ENCODE data around the gene CCDC137.

The CCDC137 gene

DNA sequence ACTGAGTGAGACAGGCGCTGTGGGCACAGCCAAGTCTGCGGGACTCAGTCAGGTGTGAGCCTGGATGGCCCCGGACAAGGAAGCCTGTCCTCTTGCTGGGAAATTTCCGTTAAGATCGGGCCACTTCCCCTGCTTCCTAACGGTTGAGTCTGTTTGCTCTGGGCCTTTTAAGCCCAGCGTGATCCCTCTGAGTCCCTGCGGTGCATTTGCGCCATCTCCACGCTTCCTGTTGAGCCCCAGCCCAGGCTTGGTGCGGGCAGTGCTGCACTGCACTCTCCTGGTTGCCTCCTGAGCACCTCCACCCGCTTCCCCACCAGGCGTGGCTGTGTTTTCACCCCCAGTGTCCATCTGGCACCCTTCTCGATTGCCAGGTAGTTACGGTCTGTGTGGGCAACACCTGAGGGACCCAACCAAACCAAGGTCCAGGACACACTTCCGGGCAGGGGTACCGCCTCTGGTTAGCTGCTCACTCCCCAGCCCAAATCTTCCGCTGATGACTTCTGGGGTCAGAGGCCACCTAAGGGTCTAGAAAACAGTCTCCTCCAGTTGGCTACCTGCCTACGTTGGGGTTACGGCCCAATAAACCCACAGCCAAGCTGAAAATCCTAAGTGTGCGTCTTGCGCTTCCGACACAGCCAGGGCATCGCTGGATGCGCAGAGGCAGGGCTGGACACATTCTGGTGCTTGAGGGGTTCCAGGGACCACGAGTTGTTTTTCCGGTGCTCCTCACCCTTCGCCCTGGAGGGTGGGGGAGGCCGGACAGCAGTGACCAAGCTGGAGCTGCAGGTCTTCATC lies 44.2 kb downstream of the CCDC137 start:
- Histone ChIP-seq H3K4me1 (ENCODE audit: control insufficient read depth, insufficient read depth, low read length) (peaks cover 9% of the 10 kb centered on the region; the same call in 1 of the 2 replicates), H3K36me3 (ENCODE audit: control insufficient read depth, insufficient read depth, low read length) (peaks cover 32% of the 10 kb centered on the region), H3K4me3 (ENCODE audit: low read length) (peak overlapping the region; percentile 25; the same call in 1 of the 2 replicates), H3K27me3 (ENCODE audit: control insufficient read depth, insufficient read depth, low read length) (no peaks in the 10 kb centered on the region), H3K27ac (ENCODE audit: low read length) (no peak overlapping the region), H3K9me3 (ENCODE audit: control insufficient read depth, insufficient read depth, low read length) (no peaks in the 10 kb centered on the region)
- WGBS (ENCODE audit: insufficient coverage, insufficient read length) = no CpG with 5 or more reads among the region's 29 CpGs
- DNase-seq (ENCODE audit: low read depth, low spot score) = no peak

DNA sequence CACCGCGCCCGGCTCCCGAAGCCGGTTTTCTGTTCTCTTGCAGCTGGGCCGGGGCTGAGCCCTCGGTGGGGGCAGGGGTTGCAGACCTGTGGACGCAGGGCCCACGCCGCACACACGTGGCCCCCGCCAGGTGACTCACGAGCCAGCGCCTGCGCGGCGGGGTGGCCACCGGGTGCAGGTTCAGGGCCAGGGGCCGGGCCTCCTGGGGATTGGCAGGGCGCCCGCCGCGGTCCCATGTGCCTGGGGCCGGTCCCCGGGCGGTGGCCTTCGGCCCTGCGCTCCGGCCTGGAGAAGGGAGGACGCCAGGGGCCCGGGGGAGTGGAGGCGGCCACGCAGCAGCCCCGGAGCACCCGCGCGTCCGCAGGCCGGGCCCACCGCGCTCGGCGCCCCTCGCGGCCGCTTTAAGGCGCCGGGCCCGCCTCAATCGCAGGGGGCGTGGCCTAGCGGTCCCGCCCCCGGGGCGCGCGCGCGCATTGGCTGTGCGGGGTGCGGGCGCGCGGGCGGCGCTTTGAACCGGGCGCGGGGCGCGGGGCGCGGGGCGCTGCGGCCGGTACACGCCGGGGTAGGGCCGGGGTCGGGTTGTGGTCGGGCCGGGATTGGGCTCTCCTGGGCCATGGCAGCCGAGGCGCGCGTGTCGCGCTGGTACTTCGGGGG lies 45.4 kb downstream of the CCDC137 start, which contains the start of gene SLC25A10:
Gene SLC25A10 (plus strand): TSS at position 471 of the 654 bp plus-strand sequence. CDS start 143 bp downstream, at position 614.
- H3K27me3 ChIP-seq (ENCODE audit: control insufficient read depth, insufficient read depth, low read length) = no peaks in the 10 kb centered on the region
- WGBS (ENCODE audit: insufficient coverage, insufficient read length) = no CpG with 5 or more reads among the region's 89 CpGs
- H3K9me3 ChIP-seq (ENCODE audit: control insufficient read depth, insufficient read depth, low read length) = no peaks in the 10 kb centered on the region
- peak within 1 kb of the TSS; percentile 89 for H3K4me3 ChIP-seq (ENCODE audit: low read length)
- no peak for DNase-seq (ENCODE audit: low read depth, low spot score)
- no peak within 1 kb of the TSS for H3K27ac ChIP-seq (ENCODE audit: low read length)
- H3K36me3 ChIP-seq (ENCODE audit: control insufficient read depth, insufficient read depth, low read length) = peaks cover 33% of the 10 kb centered on the region
- peaks cover 9% of the 10 kb centered on the region; the same call in 1 of the 2 replicates for H3K4me1 ChIP-seq (ENCODE audit: control insufficient read depth, insufficient read depth, low read length)

DNA sequence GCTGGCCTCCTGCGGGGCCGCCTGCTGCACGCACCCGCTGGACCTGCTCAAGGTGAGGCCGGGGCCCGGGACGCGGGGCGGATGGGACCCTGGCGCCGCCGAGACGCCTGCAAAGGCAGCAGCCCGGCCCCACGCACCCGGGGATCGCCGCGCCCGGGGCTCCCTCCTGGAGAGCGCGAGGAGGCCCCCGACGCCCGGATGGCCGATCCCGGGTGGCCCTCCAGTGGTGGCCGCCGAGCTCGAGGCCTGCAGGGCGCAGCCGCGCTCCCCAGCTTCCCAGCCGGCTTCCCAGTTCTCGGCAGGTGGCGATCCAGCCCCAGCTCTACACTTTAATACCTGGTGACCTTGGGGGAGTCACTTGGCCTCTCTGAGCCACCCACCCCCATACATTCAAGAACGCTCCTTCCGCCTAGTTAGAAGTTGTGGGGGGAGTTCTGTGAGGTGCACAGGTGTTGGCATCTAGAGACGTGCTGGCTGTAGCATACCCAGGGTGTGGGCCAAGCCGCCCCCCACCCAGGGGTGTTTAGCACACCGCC lies 46.0 kb downstream of the CCDC137 start:
- Histone ChIP-seq H3K27ac (ENCODE audit: low read length) (no peak overlapping the region), H3K4me1 (ENCODE audit: control insufficient read depth, insufficient read depth, low read length) (peaks cover 9% of the 10 kb centered on the region; the same call in 1 of the 2 replicates), H3K9me3 (ENCODE audit: control insufficient read depth, insufficient read depth, low read length) (no peaks in the 10 kb centered on the region), H3K27me3 (ENCODE audit: control insufficient read depth, insufficient read depth, low read length) (no peaks in the 10 kb centered on the region), H3K4me3 (ENCODE audit: low read length) (peak overlapping the region; percentile 89), H3K36me3 (ENCODE audit: control insufficient read depth, insufficient read depth, low read length) (peaks cover 28% of the 10 kb centered on the region)
- DNase-seq (ENCODE audit: low read depth, low spot score) = no peak
- no CpG with 5 or more reads among the region's 41 CpGs for WGBS (ENCODE audit: insufficient coverage, insufficient read length)

DNA sequence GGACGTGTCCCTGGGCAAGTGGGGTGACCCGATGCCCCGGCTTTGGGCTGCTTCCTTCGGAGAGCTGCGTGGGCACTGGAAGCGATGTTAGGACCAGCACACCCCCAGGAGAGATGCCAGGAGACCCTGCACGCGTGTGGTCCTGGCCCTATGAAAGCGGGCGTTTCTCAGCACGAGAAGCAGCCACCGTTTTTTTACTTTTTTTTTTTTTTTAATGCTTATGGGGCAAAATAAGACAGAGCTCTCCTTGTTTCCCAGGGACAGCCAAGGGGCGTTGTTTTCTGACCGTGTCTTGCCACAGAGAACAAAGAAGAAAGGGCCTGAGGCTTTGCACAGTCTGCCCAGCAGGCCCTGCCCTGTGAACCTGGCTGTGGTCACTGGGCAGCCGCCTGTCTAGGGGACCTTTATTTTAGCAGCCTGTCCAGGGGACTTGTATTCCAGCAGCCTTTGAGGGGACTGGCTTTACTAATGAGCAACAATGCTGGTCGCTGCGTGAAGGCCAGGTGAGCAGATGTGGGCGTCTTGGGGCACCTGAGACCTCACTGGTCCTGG lies 46.5 kb downstream of the CCDC137 start:
- peaks cover 9% of the 10 kb centered on the region; the same call in 1 of the 2 replicates for H3K4me1 ChIP-seq (ENCODE audit: control insufficient read depth, insufficient read depth, low read length)
- no peaks in the 10 kb centered on the region for H3K27me3 ChIP-seq (ENCODE audit: control insufficient read depth, insufficient read depth, low read length)
- peaks cover 26% of the 10 kb centered on the region for H3K36me3 ChIP-seq (ENCODE audit: control insufficient read depth, insufficient read depth, low read length)
- no CpG with 5 or more reads among the region's 18 CpGs for WGBS (ENCODE audit: insufficient coverage, insufficient read length)
- H3K27ac ChIP-seq (ENCODE audit: low read length) = no peak overlapping the region
- H3K4me3 ChIP-seq (ENCODE audit: low read length) = peak overlapping the region; percentile 89; the same call in 1 of the 2 replicates
- DNase-seq (ENCODE audit: low read depth, low spot score) = no peak
- H3K9me3 ChIP-seq (ENCODE audit: control insufficient read depth, insufficient read depth, low read length) = no peaks in the 10 kb centered on the region

DNA sequence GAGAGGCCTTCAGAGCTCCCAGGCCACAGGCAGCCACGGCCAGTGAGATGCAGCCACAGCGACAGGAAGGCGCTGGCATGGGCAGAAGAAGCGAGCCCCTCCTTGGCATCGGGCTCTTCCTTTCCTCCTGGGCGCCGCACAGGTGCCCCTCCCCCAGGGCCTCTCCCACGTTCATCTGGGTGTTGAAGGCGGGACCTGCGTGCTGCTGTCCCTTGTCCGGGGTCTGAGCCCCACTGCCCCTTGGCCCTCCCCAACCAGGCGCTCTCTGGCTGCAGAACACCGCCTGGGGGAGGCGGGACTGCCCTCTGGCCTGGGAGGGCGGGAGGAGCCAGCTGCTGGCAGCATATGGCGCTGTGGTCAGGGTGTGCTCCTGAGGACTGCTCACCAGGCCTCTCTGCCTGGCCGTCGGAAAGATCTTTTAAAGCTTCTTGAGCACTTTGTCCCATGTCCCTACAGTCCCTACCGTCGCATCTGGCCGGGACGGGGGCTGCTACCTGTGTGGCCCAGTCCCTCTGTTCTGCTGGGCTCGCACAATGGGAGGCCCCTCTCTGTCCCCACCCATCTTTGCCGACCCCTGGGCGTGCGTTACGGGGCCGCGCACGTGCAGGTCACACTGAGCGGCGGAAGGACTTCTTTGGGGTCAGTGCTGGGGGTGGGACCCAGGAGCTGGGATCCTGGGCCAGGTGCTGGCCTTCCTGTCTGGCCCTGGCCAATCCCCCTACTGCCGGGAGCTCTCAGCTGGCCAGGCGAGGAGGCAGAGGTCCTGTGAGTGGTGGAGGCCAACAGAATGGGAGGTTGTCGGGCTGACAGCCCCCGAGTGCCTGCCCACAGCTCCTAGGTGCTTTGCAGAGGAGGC lies 47.2 kb downstream of the CCDC137 start:
- Histone ChIP-seq H3K9me3 (ENCODE audit: control insufficient read depth, insufficient read depth, low read length) (no peaks in the 10 kb centered on the region), H3K36me3 (ENCODE audit: control insufficient read depth, insufficient read depth, low read length) (peaks cover 23% of the 10 kb centered on the region), H3K27me3 (ENCODE audit: control insufficient read depth, insufficient read depth, low read length) (no peaks in the 10 kb centered on the region), H3K27ac (ENCODE audit: low read length) (no peak overlapping the region), H3K4me1 (ENCODE audit: control insufficient read depth, insufficient read depth, low read length) (peaks cover 7% of the 10 kb centered on the region; the same call in 1 of the 2 replicates), H3K4me3 (ENCODE audit: low read length) (no peak overlapping the region)
- no CpG with 5 or more reads among the region's 36 CpGs for WGBS (ENCODE audit: insufficient coverage, insufficient read length)
- no peak for DNase-seq (ENCODE audit: low read depth, low spot score)

DNA sequence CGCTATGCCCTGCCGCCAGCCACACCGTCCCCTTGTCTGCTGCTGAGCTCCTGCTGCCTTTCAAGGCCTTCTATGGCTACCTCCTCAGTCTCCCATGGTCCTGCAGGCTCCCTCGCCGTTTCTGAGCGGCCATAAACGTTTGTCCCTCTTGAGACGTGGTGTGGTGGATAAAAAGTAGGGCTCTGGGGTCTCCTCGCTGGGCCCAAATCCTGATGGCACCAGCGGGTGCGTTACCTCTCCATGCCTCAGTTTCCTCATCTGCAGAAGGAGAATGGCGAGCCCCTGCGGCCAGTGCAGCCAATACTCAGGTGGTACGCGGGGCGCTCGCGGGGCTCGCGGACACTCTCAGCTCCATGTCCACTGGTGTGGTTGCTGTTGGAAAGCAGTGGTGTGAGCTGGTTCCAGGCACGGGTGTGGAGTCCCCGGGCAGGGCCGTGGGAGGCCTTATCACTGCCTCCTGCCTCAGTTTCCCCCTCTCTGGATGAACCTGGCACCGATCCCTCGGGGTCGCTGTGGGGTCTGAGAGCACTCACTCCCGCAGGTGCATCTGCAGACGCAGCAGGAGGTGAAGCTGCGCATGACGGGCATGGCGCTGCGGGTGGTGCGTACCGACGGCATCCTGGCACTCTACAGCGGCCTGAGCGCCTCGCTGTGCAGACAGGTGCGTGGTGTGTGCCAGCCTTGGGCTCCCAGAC lies 48.0 kb downstream of the CCDC137 start:
- Histone ChIP-seq H3K36me3 (ENCODE audit: control insufficient read depth, insufficient read depth, low read length) (peaks cover 23% of the 10 kb centered on the region), H3K4me3 (ENCODE audit: low read length) (no peak overlapping the region), H3K4me1 (ENCODE audit: control insufficient read depth, insufficient read depth, low read length) (peaks cover 7% of the 10 kb centered on the region; the same call in 1 of the 2 replicates), H3K9me3 (ENCODE audit: control insufficient read depth, insufficient read depth, low read length) (no peaks in the 10 kb centered on the region), H3K27ac (ENCODE audit: low read length) (no peak overlapping the region), H3K27me3 (ENCODE audit: control insufficient read depth, insufficient read depth, low read length) (no peaks in the 10 kb centered on the region)
- DNase-seq (ENCODE audit: low read depth, low spot score) = no peak
- WGBS (ENCODE audit: insufficient coverage, insufficient read length) = no CpG with 5 or more reads among the region's 39 CpGs

DNA sequence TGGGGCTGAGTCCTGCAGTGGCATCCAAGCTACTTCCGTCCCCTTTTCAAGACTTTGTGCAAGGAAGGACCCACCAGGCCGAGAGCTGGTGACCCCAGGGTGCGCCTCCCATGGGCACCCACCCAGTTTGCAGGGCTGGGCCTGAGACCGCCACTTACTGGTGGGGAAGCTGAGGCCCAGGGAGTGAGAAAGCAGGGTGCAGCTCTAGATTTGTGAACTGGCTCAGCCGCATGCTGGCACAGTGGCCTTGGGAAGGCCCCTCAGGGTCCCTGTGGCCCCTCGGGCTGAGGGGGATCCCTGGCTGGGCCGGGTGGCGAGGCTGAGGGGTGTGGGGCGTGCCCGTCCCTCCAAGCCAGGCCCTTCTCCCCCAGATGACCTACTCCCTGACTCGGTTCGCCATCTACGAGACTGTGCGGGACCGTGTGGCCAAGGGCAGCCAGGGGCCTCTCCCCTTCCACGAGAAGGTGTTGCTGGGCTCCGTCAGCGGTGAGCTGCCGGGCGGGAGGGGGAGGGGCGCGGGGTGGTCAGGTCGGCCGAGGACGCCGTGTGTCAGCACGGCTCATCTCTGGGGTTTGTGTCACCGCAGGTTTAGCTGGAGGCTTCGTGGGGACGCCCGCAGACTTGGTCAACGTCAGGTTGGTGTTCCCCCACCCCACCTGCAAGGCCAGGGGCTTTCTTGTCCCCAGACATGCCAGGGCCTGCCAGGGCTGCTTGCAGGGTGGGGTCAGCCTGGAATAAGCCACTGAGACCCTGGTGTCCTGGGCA lies 48.8 kb downstream of the CCDC137 start:
- no peaks in the 10 kb centered on the region for H3K9me3 ChIP-seq (ENCODE audit: control insufficient read depth, insufficient read depth, low read length)
- WGBS (ENCODE audit: insufficient coverage, insufficient read length) = no CpG with 5 or more reads among the region's 32 CpGs
- peaks cover 7% of the 10 kb centered on the region; the same call in 1 of the 2 replicates for H3K4me1 ChIP-seq (ENCODE audit: control insufficient read depth, insufficient read depth, low read length)
- H3K27me3 ChIP-seq (ENCODE audit: control insufficient read depth, insufficient read depth, low read length) = no peaks in the 10 kb centered on the region
- H3K36me3 ChIP-seq (ENCODE audit: control insufficient read depth, insufficient read depth, low read length) = peaks cover 27% of the 10 kb centered on the region
- no peak overlapping the region for H3K27ac ChIP-seq (ENCODE audit: low read length)
- DNase-seq (ENCODE audit: low read depth, low spot score) = no peak
- no peak overlapping the region for H3K4me3 ChIP-seq (ENCODE audit: low read length)

DNA sequence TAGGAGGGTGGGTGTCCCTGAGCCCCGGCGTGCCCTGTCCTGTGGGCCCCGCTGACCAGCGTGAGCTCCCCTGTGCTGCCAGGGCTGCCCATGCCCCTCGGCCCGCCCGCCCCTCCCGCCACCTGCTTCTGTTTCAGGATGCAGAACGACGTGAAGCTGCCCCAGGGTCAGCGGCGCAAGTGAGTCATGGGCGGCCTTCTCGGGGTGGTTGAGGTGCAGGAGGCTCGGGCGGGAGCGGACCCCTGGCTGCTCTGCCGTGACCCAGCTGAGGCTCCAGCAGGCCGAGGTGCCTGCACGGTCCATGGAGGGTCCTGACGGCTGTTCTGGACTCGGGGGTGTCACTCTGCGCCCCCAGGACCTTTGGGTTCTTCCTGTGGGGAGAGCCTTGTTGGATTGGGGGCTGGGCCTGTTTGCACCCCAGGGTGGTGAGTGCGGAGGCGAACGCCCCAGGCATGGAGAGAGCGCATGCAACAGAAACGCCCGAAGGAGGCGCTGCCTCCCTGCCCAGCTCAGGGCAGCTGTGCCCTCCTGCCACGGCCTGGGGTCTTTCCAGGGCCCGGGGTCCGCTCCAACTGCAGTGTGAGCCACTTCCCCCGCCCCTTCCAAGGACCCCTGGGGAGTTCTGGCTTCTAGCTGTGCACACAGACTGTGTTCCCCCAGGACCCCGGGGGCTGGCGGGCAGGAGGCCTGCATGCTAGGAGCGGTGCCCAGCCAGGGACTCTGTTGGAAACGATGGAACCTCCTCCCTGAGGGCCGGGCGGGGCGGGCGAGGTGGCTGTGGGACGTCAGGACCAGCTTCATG lies 49.5 kb downstream of the CCDC137 start:
- Histone ChIP-seq H3K27ac (ENCODE audit: low read length) (no peak overlapping the region), H3K27me3 (ENCODE audit: control insufficient read depth, insufficient read depth, low read length) (no peaks in the 10 kb centered on the region), H3K4me3 (ENCODE audit: low read length) (no peak overlapping the region), H3K4me1 (ENCODE audit: control insufficient read depth, insufficient read depth, low read length) (peaks cover 7% of the 10 kb centered on the region; the same call in 1 of the 2 replicates), H3K9me3 (ENCODE audit: control insufficient read depth, insufficient read depth, low read length) (no peaks in the 10 kb centered on the region), H3K36me3 (ENCODE audit: control insufficient read depth, insufficient read depth, low read length) (peaks cover 27% of the 10 kb centered on the region)
- WGBS (ENCODE audit: insufficient coverage, insufficient read length) = no CpG with 5 or more reads among the region's 43 CpGs
- DNase-seq (ENCODE audit: low read depth, low spot score) = no peak
